D341Med (cell line): Measurements from ENCODE around the gene GORASP1.
"Not testable (repeated sequence)": the region's sequence is repeated elsewhere in the genome, so short reads cannot be mapped to it uniquely, and the experiment has no call there.

ENCODE experiments used
- DNase-seq: peaks from one replicate; pipeline ENCODE4 v3.0.0; 2012; ENCODE audit warnings: low spot score

The GORASP1 gene

GRCh38 chr3:39064646-39065045 lies 42.8 kb downstream of the GORASP1 start:
- no peak for DNase-seq

- DNase-seq, result no peak
These were observed 44.3 kb downstream of the GORASP1 start for GRCh38 chr3:39063143-39063542.

- no peak for DNase-seq
These were observed 45.2 kb downstream of the GORASP1 start for GRCh38 chr3:39062180-39062579.

GRCh38 chr3:39061228-39061627 lies 46.2 kb downstream of the GORASP1 start:
- DNase-seq, result not testable (repeated sequence)

GRCh38 chr3:39056151-39056550 lies 51.3 kb downstream of the GORASP1 start:
- no peak for DNase-seq

- DNase-seq, result no peak
These were observed 53.7 kb downstream of the GORASP1 start for GRCh38 chr3:39053696-39054095.

GRCh38 chr3:39052583-39052982 lies 54.8 kb downstream of the GORASP1 start:
- DNase-seq, result no peak

- peak; percentile 92 for DNase-seq
These were observed 55.5 kb downstream of the GORASP1 start, which contains the start of the genes SCN11A and WDR48 for GRCh38 chr3:39051649-39052561. Gene SCN11A (minus strand): TSS chr3:39051944. CDS start chr3:38950362, 101,582 bp downstream. Gene WDR48 (plus strand): TSS chr3:39052016. CDS start chr3:39052026, 10 bp downstream.

GRCh38 chr3:39050029-39050428 lies 57.4 kb downstream of the GORASP1 start:
- DNase-seq, result no peak
